Measurements from ENCODE around the gene TYRP1.

- TF ChIP-seq CTCF (IDR thresholded peaks at IDR 0.05; ENCODE audit: insufficient read depth, low read length, poor library complexity, severe bottlenecking) (no peak), EZH2phosphoT487 (conservative IDR thresholded peaks at IDR 0.05; ENCODE audit: low read length) (no peak)
Measured at GRCh38 chr9:12648925-12649324, 44.3 kb upstream of the TYRP1 start.

Data from SU-DHL-6 (cell line).